ENCODE results near the gene BEND7.

- TF ChIP-seq, protein P1, sequence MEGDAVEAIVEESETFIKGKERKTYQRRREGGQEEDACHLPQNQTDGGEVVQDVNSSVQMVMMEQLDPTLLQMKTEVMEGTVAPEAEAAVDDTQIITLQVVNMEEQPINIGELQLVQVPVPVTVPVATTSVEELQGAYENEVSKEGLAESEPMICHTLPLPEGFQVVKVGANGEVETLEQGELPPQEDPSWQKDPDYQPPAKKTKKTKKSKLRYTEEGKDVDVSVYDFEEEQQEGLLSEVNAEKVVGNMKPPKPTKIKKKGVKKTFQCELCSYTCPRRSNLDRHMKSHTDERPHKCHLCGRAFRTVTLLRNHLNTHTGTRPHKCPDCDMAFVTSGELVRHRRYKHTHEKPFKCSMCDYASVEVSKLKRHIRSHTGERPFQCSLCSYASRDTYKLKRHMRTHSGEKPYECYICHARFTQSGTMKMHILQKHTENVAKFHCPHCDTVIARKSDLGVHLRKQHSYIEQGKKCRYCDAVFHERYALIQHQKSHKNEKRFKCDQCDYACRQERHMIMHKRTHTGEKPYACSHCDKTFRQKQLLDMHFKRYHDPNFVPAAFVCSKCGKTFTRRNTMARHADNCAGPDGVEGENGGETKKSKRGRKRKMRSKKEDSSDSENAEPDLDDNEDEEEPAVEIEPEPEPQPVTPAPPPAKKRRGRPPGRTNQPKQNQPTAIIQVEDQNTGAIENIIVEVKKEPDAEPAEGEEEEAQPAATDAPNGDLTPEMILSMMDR (IDR thresholded peaks at IDR 0.05; ENCODE audit: extremely low read depth in 1 of 2, insufficient read depth in 1 of 2, low read depth in 1 of 2, low read length in 2 of 2) = no peak
- TF ChIP-seq POLR2A (IDR thresholded peaks at IDR 0.05; ENCODE audit: low read depth, low read length) (no peak), POLR2AphosphoS5 (IDR thresholded peaks at IDR 0.05; ENCODE audit: insufficient read depth, low read depth, low read length) (no peak), MYC (IDR thresholded peaks at IDR 0.05; ENCODE audit: low read depth, low read length) (no peak)
Measured at GRCh38 chr10:13441476-13441875, 87.3 kb downstream of the BEND7 start.
